HG02571 (cell line): Measurements from ENCODE around the gene PXN.
"Not testable (repeated sequence)": the region's sequence is repeated elsewhere in the genome, so short reads cannot be mapped to it uniquely, and the experiment has no call there.

Experiments used
- ATAC-seq: cut with Tn5 transposase; IDR thresholded peaks from one replicate; pipeline ENCODE4 v1.9.1; 2021; ENCODE audit warnings: mild to moderate bottlenecking, moderate library complexity; ENCODE audit not compliant: unreplicated experiment

The PXN gene

GRCh38 chr12:120227233-120228040, 38.1 kb downstream of the PXN start:
- no peak for ATAC-seq

- no peak for ATAC-seq
Observed at GRCh38 chr12:120225852-120226640, 39.5 kb downstream of the PXN start.

GRCh38 chr12:120225200-120225558, 40.4 kb downstream of the PXN start:
- no peak for ATAC-seq

GRCh38 chr12:120224304-120225199, 41.0 kb downstream of the PXN start:
- no peak for ATAC-seq

GRCh38 chr12:120223458-120224303, 41.8 kb downstream of the PXN start:
- no peak for ATAC-seq

GRCh38 chr12:120222288-120222832, 43.2 kb downstream of the PXN start:
- ATAC-seq = no peak

GRCh38 chr12:120221576-120221900, 44.0 kb downstream of the PXN start:
- ATAC-seq = no peak

GRCh38 chr12:120220838-120221575, 44.5 kb downstream of the PXN start:
- ATAC-seq = no peak

GRCh38 chr12:120218680-120219606, 46.6 kb downstream of the PXN start:
- no peak for ATAC-seq

- no peak for ATAC-seq
Observed at GRCh38 chr12:120216742-120217605, 48.6 kb downstream of the PXN start.

GRCh38 chr12:120215766-120216735, 49.5 kb downstream of the PXN start:
- no peak for ATAC-seq

- ATAC-seq = no peak
Observed at GRCh38 chr12:120215357-120215735, 50.2 kb downstream of the PXN start.

GRCh38 chr12:120214626-120215356, 50.7 kb downstream of the PXN start:
- no peak for ATAC-seq

- no peak for ATAC-seq
Observed at GRCh38 chr12:120213758-120214157, 51.8 kb downstream of the PXN start.

- not testable (repeated sequence) for ATAC-seq
Observed at GRCh38 chr12:120213182-120213581, 52.3 kb downstream of the PXN start.

- no peak for ATAC-seq
Observed at GRCh38 chr12:120212301-120212700, 53.2 kb downstream of the PXN start.
